Karpas-422 (cell line): ENCODE measurements around the gene GPN2. TPM values are rescaled to one million over a fixed set of nuclear protein-coding genes. Genes with fewer than 3 reads are reported as not detected.

ENCODE experiments used
- DNase-seq: peaks from one replicate; pipeline ENCODE4 v3.0.0-alpha.2; 2015
- H2AFZ ChIP-seq: fragments of 200-600 bp; sonication (generic); 2 replicates; pipeline ENCODE4 v1.6.1; 2014; ENCODE audit warnings: antibody characterized with exemption, low read length, mixed read lengths
- H3K27ac ChIP-seq: fragments of 200-600 bp; sonication (generic); 2 replicates; pipeline ENCODE4 v1.5.1; 2014; ENCODE audit warnings: mild to moderate bottlenecking, low read length, moderate library complexity
- H3K27me3 ChIP-seq: fragments of 200-600 bp; sonication (generic); 2 replicates; pipeline ENCODE4 v1.6.1; 2014; ENCODE audit warnings: low read length, mixed read lengths
- H3K36me3 ChIP-seq: fragments of 200-600 bp; sonication (generic); 2 replicates; pipeline ENCODE4 v1.6.1; 2014; ENCODE audit warnings: low read length, mixed read lengths; ENCODE audit not compliant: insufficient read depth
- H3K4me1 ChIP-seq: fragments of 200-600 bp; sonication (generic); 2 replicates; pipeline ENCODE4 v1.6.1; 2014; ENCODE audit warnings: mild to moderate bottlenecking, low read length, mixed read lengths
- H3K4me2 ChIP-seq: fragments of 200-600 bp; sonication (generic); 2 replicates; pipeline ENCODE4 v1.6.1; 2014; ENCODE audit warnings: low read length, low read depth, mild to moderate bottlenecking; ENCODE audit not compliant: poor library complexity, severe bottlenecking
- H3K4me3 ChIP-seq: fragments of 200-600 bp; sonication (generic); 2 replicates; pipeline ENCODE4 v1.5.1; 2014; ENCODE audit warnings: mild to moderate bottlenecking, antibody characterized with exemption, low read length, mixed read lengths
- H3K79me2 ChIP-seq: fragments of 200-600 bp; sonication (generic); 2 replicates; pipeline ENCODE4 v1.6.1; 2014; ENCODE audit warnings: mild to moderate bottlenecking, low read length, mixed read lengths
- H3K9ac ChIP-seq: fragments of 200-600 bp; sonication (generic); 2 replicates; pipeline ENCODE4 v1.6.0; 2014; ENCODE audit warnings: low read length
- H3K9me2 ChIP-seq: fragments of 200-600 bp; sonication (generic), shearing (Covaris generic); replicated peaks from 2 replicates; pipeline ENCODE4 v1.6.0; 2014; ENCODE audit warnings: mild to moderate bottlenecking, low read length, moderate library complexity; ENCODE audit not compliant: insufficient read depth
- H3K9me3 ChIP-seq: fragments of 300-700, 200-600 bp; sonication (generic); 2 replicates; pipeline ENCODE4 v1.6.1; 2014; ENCODE audit warnings: low read length, mixed read lengths
- H4K20me1 ChIP-seq: fragments of 200-600 bp; sonication (generic); 2 replicates; pipeline ENCODE4 v1.6.1; 2014; ENCODE audit warnings: mild to moderate bottlenecking, antibody characterized with exemption, low read length, low read depth; ENCODE audit not compliant: insufficient read depth
- total RNA-seq: library from RNA; depleted of rRNA; stranded (reverse); fragments of >200 nt; shearing (Covaris generic); gene quantifications from 2 replicates; pipeline ENCODE4 v1.2.3, GENCODE V29; 2014; ENCODE audit warnings: low replicate concordance; rRNA removed

The GPN2 gene
- total RNA-seq = 32.6 and 33.3 TPM in 2 replicates

GRCh38 chr1:26889551-26890466 lies at the start of gene GPN2:
Gene GPN2 (minus strand): TSS chr1:26890283. CDS start chr1:26890096, 187 bp downstream.
- H2AFZ ChIP-seq = peak within 1 kb of the TSS; percentile 75
- H3K4me1 ChIP-seq = peaks cover 20% of the 10 kb centered on the region
- peaks cover 6% of the 10 kb centered on the region; the same call in 1 of the 2 replicates for H4K20me1 ChIP-seq
- H3K9me2 ChIP-seq = no peaks in the 10 kb centered on the region
- peak within 1 kb of the TSS; percentile 83 for H3K27ac ChIP-seq
- peak; percentile 93 for DNase-seq
- peaks cover 22% of the 10 kb centered on the region for H3K79me2 ChIP-seq
- H3K36me3 ChIP-seq = peaks cover 22% of the 10 kb centered on the region
- peak within 1 kb of the TSS; percentile 94 for H3K9ac ChIP-seq
- H3K4me2 ChIP-seq = peak within 1 kb of the TSS; percentile 84
- H3K4me3 ChIP-seq = peak within 1 kb of the TSS; percentile 94
- H3K27me3 ChIP-seq = no peaks in the 10 kb centered on the region
- H3K9me3 ChIP-seq = no peaks in the 10 kb centered on the region

GRCh38 chr1:26938659-26939025 lies 48.6 kb upstream of the GPN2 start:
- Histone ChIP-seq H3K4me3 (no peak overlapping the region), H3K9me2 (no peaks in the 10 kb centered on the region), H3K9ac (no peak overlapping the region), H3K79me2 (peaks cover 29% of the 10 kb centered on the region), H3K9me3 (no peaks in the 10 kb centered on the region), H2AFZ (no peak overlapping the region), H3K4me1 (no peaks in the 10 kb centered on the region), H4K20me1 (peaks cover 8% of the 10 kb centered on the region; the same call in 1 of the 2 replicates), H3K36me3 (peaks cover 32% of the 10 kb centered on the region), H3K27me3 (no peaks in the 10 kb centered on the region), H3K4me2 (no peak overlapping the region), H3K27ac (no peak overlapping the region)
- no peak for DNase-seq

- no peak for DNase-seq
These were observed 48.0 kb upstream of the GPN2 start for GRCh38 chr1:26938004-26938658.

GRCh38 chr1:26936823-26937222 lies 46.7 kb upstream of the GPN2 start:
- Histone ChIP-seq H4K20me1 (peaks cover 8% of the 10 kb centered on the region; the same call in 1 of the 2 replicates), H3K4me2 (no peak overlapping the region), H3K27me3 (no peaks in the 10 kb centered on the region), H2AFZ (no peak overlapping the region), H3K9me3 (no peaks in the 10 kb centered on the region), H3K36me3 (peaks cover 28% of the 10 kb centered on the region), H3K9me2 (no peaks in the 10 kb centered on the region), H3K9ac (no peak overlapping the region), H3K79me2 (peaks cover 43% of the 10 kb centered on the region), H3K4me1 (peaks cover 3% of the 10 kb centered on the region; the same call in 1 of the 2 replicates), H3K4me3 (no peak overlapping the region), H3K27ac (no peak overlapping the region)
- DNase-seq = no peak

More at GRCh38 chr1:26938004-26938658, 48.0 kb upstream of the GPN2 start:
- Histone ChIP-seq H2AFZ (no peak overlapping the region), H3K4me1 (no peaks in the 10 kb centered on the region), H3K79me2 (peaks cover 32% of the 10 kb centered on the region), H3K4me3 (no peak overlapping the region), H4K20me1 (peaks cover 8% of the 10 kb centered on the region; the same call in 1 of the 2 replicates), H3K27ac (no peak overlapping the region), H3K9me3 (no peaks in the 10 kb centered on the region), H3K36me3 (peaks cover 28% of the 10 kb centered on the region), H3K27me3 (no peaks in the 10 kb centered on the region), H3K4me2 (no peak overlapping the region), H3K9ac (no peak overlapping the region), H3K9me2 (no peaks in the 10 kb centered on the region)

GRCh38 chr1:26932531-26932930 lies 42.4 kb upstream of the GPN2 start:
- Histone ChIP-seq H3K9me2 (no peaks in the 10 kb centered on the region), H3K9ac (no peak overlapping the region), H2AFZ (no peak overlapping the region), H3K4me2 (no peak overlapping the region), H4K20me1 (no peaks in the 10 kb centered on the region), H3K27me3 (no peaks in the 10 kb centered on the region), H3K9me3 (no peaks in the 10 kb centered on the region), H3K27ac (no peak overlapping the region), H3K36me3 (peaks cover 42% of the 10 kb centered on the region), H3K4me3 (no peak overlapping the region), H3K4me1 (peaks cover 3% of the 10 kb centered on the region; the same call in 1 of the 2 replicates), H3K79me2 (peaks cover 59% of the 10 kb centered on the region)
- DNase-seq = peak; percentile 76

GRCh38 chr1:26923711-26924110 lies 33.6 kb upstream of the GPN2 start:
- H3K4me1 ChIP-seq = peaks cover 25% of the 10 kb centered on the region
- no peak overlapping the region for H3K27ac ChIP-seq
- H3K4me3 ChIP-seq = no peak overlapping the region
- H3K79me2 ChIP-seq = peaks cover 55% of the 10 kb centered on the region
- DNase-seq = no peak
- no peaks in the 10 kb centered on the region for H3K9me2 ChIP-seq
- H2AFZ ChIP-seq = no peak overlapping the region
- peaks cover 37% of the 10 kb centered on the region for H3K36me3 ChIP-seq
- H3K9ac ChIP-seq = no peak overlapping the region
- no peaks in the 10 kb centered on the region for H3K27me3 ChIP-seq
- no peaks in the 10 kb centered on the region for H3K9me3 ChIP-seq
- H3K4me2 ChIP-seq = no peak overlapping the region
- H4K20me1 ChIP-seq = peaks cover 24% of the 10 kb centered on the region

- Histone ChIP-seq H4K20me1 (peaks cover 24% of the 10 kb centered on the region), H3K4me1 (peaks cover 25% of the 10 kb centered on the region), H3K79me2 (peaks cover 47% of the 10 kb centered on the region), H3K9me2 (no peaks in the 10 kb centered on the region), H3K4me2 (peak overlapping the region; percentile 99), H3K27ac (peak overlapping the region; percentile 79), H3K4me3 (peak overlapping the region; percentile 99), H3K9ac (peak overlapping the region; percentile 100), H3K36me3 (peaks cover 29% of the 10 kb centered on the region), H2AFZ (no peak overlapping the region), H3K9me3 (no peaks in the 10 kb centered on the region), H3K27me3 (no peaks in the 10 kb centered on the region)
- no peak for DNase-seq
These were observed 32.8 kb upstream of the GPN2 start for GRCh38 chr1:26922901-26923300.

- Histone ChIP-seq H3K4me1 (peaks cover 25% of the 10 kb centered on the region), H3K27ac (peak overlapping the region; percentile 79), H3K4me3 (peak overlapping the region; percentile 99), H3K9ac (peak overlapping the region; percentile 100), H3K36me3 (peaks cover 25% of the 10 kb centered on the region), H2AFZ (no peak overlapping the region), H4K20me1 (peaks cover 24% of the 10 kb centered on the region), H3K9me2 (no peaks in the 10 kb centered on the region), H3K27me3 (no peaks in the 10 kb centered on the region), H3K9me3 (no peaks in the 10 kb centered on the region), H3K4me2 (peak overlapping the region; percentile 99), H3K79me2 (peaks cover 42% of the 10 kb centered on the region)
- no peak for DNase-seq
These were observed 32.3 kb upstream of the GPN2 start for GRCh38 chr1:26922431-26922729.
